SK-N-SH treated with all-trans-retinoic acid at 6 μM for 48 hours (cell line): ENCODE measurements around the gene RALB.

Source experiments
- ARNTL ChIP-seq: fragments of 450-650 bp; formaldehyde crosslinking; IDR thresholded peaks from 2 replicates; pipeline ENCODE4 v1.5.0; 2020; ENCODE audit warnings: low read depth, mild to moderate bottlenecking, moderate library complexity, borderline replicate concordance
- CREB5 ChIP-seq: fragments of 250-450 bp; sonication (Bioruptor Pico); IDR thresholded peaks from 2 replicates; pipeline ENCODE4 v1.5.1; 2020; ENCODE audit warnings: low read depth, mild to moderate bottlenecking, moderate library complexity
- CSDC2 ChIP-seq: fragments of 250-450 bp; sonication (Bioruptor Pico); IDR thresholded peaks from 2 replicates; pipeline ENCODE4 v1.5.0; 2020; ENCODE audit warnings: mild to moderate bottlenecking, moderate library complexity
- ESRRG ChIP-seq: fragments of 250-450 bp; sonication (Bioruptor Pico); IDR thresholded peaks from 2 replicates; pipeline ENCODE4 v1.6.1; 2021; ENCODE audit warnings: mild to moderate bottlenecking
- PPARA ChIP-seq: fragments of 250-450 bp; sonication (Bioruptor Pico); IDR thresholded peaks from 2 replicates; pipeline ENCODE4 v1.5.0; 2020; ENCODE audit warnings: mild to moderate bottlenecking, borderline replicate concordance
- RARB ChIP-seq: fragments of 250-450 bp; sonication (Bioruptor Pico); IDR thresholded peaks from 2 replicates; pipeline ENCODE4 v1.8.0; 2021; ENCODE audit warnings: mild to moderate bottlenecking, moderate library complexity
- TOX ChIP-seq: fragments of 250-450 bp; sonication (Bioruptor Pico); IDR thresholded peaks from 2 replicates; pipeline ENCODE4 v1.8.0; 2021; ENCODE audit warnings: mild to moderate bottlenecking, moderate library complexity, borderline replicate concordance
- ZC3H10 ChIP-seq: fragments of 250-450 bp; sonication (Bioruptor Pico); IDR thresholded peaks from 2 replicates; pipeline ENCODE4 v1.5.1; 2021; ENCODE audit warnings: mild to moderate bottlenecking, moderate library complexity
- ZFP3 ChIP-seq: fragments of 250-450 bp; sonication (Bioruptor Pico); IDR thresholded peaks from 2 replicates; pipeline ENCODE4 v1.5.0; 2020; ENCODE audit warnings: mild to moderate bottlenecking, moderate library complexity
- ZFP30 ChIP-seq: fragments of 450-650 bp; formaldehyde crosslinking; IDR thresholded peaks from 2 replicates; pipeline ENCODE4 v1.5.0; 2022; ENCODE audit warnings: mild to moderate bottlenecking, moderate library complexity
- ZNF70 ChIP-seq: fragments of 450-650 bp; formaldehyde crosslinking; IDR thresholded peaks from 2 replicates; pipeline ENCODE4 v1.5.0; 2020; ENCODE audit warnings: mild to moderate bottlenecking, moderate library complexity
- ZNF8 ChIP-seq: fragments of 450-650 bp; formaldehyde crosslinking; IDR thresholded peaks from 2 replicates; pipeline ENCODE4 v1.5.0; 2020; ENCODE audit warnings: mild to moderate bottlenecking, moderate library complexity
- TF ChIP-seq, protein P1 (sequence below): fragments of 250-450 bp; sonication (Bioruptor Pico); IDR thresholded peaks from 2 replicates; pipeline ENCODE4 v1.8.0; 2020; ENCODE audit warnings: mild to moderate bottlenecking, moderate library complexity, borderline replicate concordance

GRCh38 chr2:120322329-120322728 lies 69.7 kb downstream of the RALB start:
- TF ChIP-seq, protein P1, sequence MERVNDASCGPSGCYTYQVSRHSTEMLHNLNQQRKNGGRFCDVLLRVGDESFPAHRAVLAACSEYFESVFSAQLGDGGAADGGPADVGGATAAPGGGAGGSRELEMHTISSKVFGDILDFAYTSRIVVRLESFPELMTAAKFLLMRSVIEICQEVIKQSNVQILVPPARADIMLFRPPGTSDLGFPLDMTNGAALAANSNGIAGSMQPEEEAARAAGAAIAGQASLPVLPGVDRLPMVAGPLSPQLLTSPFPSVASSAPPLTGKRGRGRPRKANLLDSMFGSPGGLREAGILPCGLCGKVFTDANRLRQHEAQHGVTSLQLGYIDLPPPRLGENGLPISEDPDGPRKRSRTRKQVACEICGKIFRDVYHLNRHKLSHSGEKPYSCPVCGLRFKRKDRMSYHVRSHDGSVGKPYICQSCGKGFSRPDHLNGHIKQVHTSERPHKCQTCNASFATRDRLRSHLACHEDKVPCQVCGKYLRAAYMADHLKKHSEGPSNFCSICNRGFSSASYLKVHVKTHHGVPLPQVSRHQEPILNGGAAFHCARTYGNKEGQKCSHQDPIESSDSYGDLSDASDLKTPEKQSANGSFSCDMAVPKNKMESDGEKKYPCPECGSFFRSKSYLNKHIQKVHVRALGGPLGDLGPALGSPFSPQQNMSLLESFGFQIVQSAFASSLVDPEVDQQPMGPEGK (CRISPR knock-in tag), result no peak
- no peak for TF ChIP-seq ZFP30
- no peak for TF ChIP-seq ARNTL (CRISPR knock-in tag)
- no peak for TF ChIP-seq TOX (CRISPR knock-in tag)
- TF ChIP-seq ZNF8, result no peak
- no peak for TF ChIP-seq ZC3H10
- no peak for TF ChIP-seq CREB5 (CRISPR knock-in tag)
- TF ChIP-seq ESRRG (CRISPR knock-in tag), result no peak
- TF ChIP-seq CSDC2 (CRISPR knock-in tag), result no peak
- TF ChIP-seq ZNF70 (CRISPR knock-in tag), result no peak
- TF ChIP-seq RARB (CRISPR knock-in tag), result no peak
- no peak for TF ChIP-seq ZFP3
- no peak for TF ChIP-seq PPARA (CRISPR knock-in tag)
